Tibial artery (tissue), 4 donors: ENCODE data around the gene PSMD4.

ENCODE experiments used
- DNase-seq, 2 donors: peaks; one replicate each; pipeline ENCODE4 v3.0.0-alpha.2; 2019
- H3K27ac ChIP-seq, 2 donors: fragments of 200-600 bp; sonication (generic) in 1 of 2; 1 replicate in 1 of 2; 2 replicates in 1 of 2; pipeline ENCODE4 v1.5.1; 2018 to 2019; ENCODE audit warnings: mild to moderate bottlenecking in 1 of 2
- H3K27me3 ChIP-seq, 2 donors: fragments of 200-600 bp; sonication (generic) in 1 of 2; one replicate each; pipeline versions ENCODE4 v1.5.1 to v1.6.0; 2016 to 2019
- H3K36me3 ChIP-seq, 3 donors: fragments of 200-600 bp; sonication (generic) in 2 of 3; one replicate each; pipeline ENCODE4 v1.5.1; 2016 to 2019; ENCODE audit warnings: mild to moderate bottlenecking in 2 of 3
- H3K4me1 ChIP-seq, 4 donors: fragments of 200-600 bp; sonication (generic) in 2 of 4; 1 replicate in 3 of 4; 2 replicates in 1 of 4; pipeline ENCODE4 v1.5.1; 2016 to 2019
- H3K4me3 ChIP-seq, 2 donors: fragments of 200-600 bp; sonication (generic) in 1 of 2; 1 replicate in 1 of 2; 2 replicates in 1 of 2; pipeline ENCODE4 v1.5.1; 2018 to 2019; ENCODE audit warnings: mild to moderate bottlenecking in 2 of 2
- H3K9me3 ChIP-seq, 3 donors: fragments of 200-600 bp; sonication (generic) in 1 of 3; one replicate each; pipeline ENCODE4 v1.5.1; 2016 to 2019
- CTCF ChIP-seq, 2 experiments: fragments of 200-600 bp in 1 of 2; fragments of 450-650 bp in 1 of 2; IDR thresholded peaks; one replicate each; pipeline ENCODE4 v1.5.1; 2017 to 2019; ENCODE audit warnings: antibody characterized with exemption in 2 of 2, mild to moderate bottlenecking in 1 of 2, moderate library complexity in 1 of 2
- intact Hi-C: fragments of 100-400 bp; cut with DNase I; formaldehyde crosslinking; loops from one replicate; pipeline ENCODE4 v1.15.0; 2023; ENCODE audit warnings: low total_unique reads

PSMD4 gene

GRCh38 chr1:151312411-151312810, 57.9 kb downstream of the PSMD4 start:
- no peak overlapping the region for H3K4me3 ChIP-seq
- no peaks in the 10 kb centered on the region for H3K27me3 ChIP-seq
- no peak for TF ChIP-seq CTCF (IDR thresholded peaks at IDR 0.05)
- H3K4me1 ChIP-seq: peaks cover 0 to 48% (median 37%) of the 10 kb centered on the region in 4 donors
- DNase-seq: no peak
- no peaks in the 10 kb centered on the region for H3K9me3 ChIP-seq
- H3K36me3 ChIP-seq: peaks cover 20 to 90% (median 52%) of the 10 kb centered on the region in 3 donors
- intact Hi-C loops: no loop called here
- H3K27ac ChIP-seq: peak overlapping the region; percentile 70 to 78

GRCh38 chr1:151312826-151313225, 58.3 kb downstream of the PSMD4 start:
- TF ChIP-seq CTCF (IDR thresholded peaks at IDR 0.05): no peak
- H3K9me3 ChIP-seq: no peaks in the 10 kb centered on the region
- no peaks in the 10 kb centered on the region for H3K27me3 ChIP-seq
- peak overlapping the region; percentile 70 to 78 for H3K27ac ChIP-seq
- no peak for DNase-seq
- peaks cover 16 to 88% (median 52%) of the 10 kb centered on the region in 3 donors for H3K36me3 ChIP-seq
- H3K4me1 ChIP-seq: peaks cover 0 to 48% (median 37%) of the 10 kb centered on the region in 4 donors
- intact Hi-C loops: no loop called here
- no peak overlapping the region for H3K4me3 ChIP-seq

GRCh38 chr1:151313501-151313900, 59.0 kb downstream of the PSMD4 start:
- H3K27ac ChIP-seq: peak overlapping the region; percentile 70 to 78
- H3K27me3 ChIP-seq: no peaks in the 10 kb centered on the region
- peaks cover 9 to 81% (median 50%) of the 10 kb centered on the region in 3 donors for H3K36me3 ChIP-seq
- H3K9me3 ChIP-seq: no peaks in the 10 kb centered on the region
- peaks cover 0 to 48% (median 37%) of the 10 kb centered on the region in 4 donors for H3K4me1 ChIP-seq
- H3K4me3 ChIP-seq: no peak overlapping the region
- intact Hi-C loops: no loop called here
- no peak for DNase-seq
- TF ChIP-seq CTCF (IDR thresholded peaks at IDR 0.05): no peak

- peaks cover 5 to 81% (median 48%) of the 10 kb centered on the region in 3 donors for H3K36me3 ChIP-seq
- intact Hi-C loops: no loop called here
- H3K4me1 ChIP-seq: peaks cover 0 to 48% (median 37%) of the 10 kb centered on the region in 4 donors
Measured at GRCh38 chr1:151314137-151314875, 59.8 kb downstream of the PSMD4 start.

GRCh38 chr1:151315565-151316235, 61.2 kb downstream of the PSMD4 start:
- Histone ChIP-seq H3K27ac (no peak overlapping the region), H3K9me3 (no peaks in the 10 kb centered on the region), H3K4me1 (peaks cover 0 to 47% (median 37%) of the 10 kb centered on the region in 4 donors), H3K36me3 (peaks cover 5 to 83% (median 62%) of the 10 kb centered on the region in 3 donors), H3K27me3 (no peaks in the 10 kb centered on the region), H3K4me3 (no peak overlapping the region)
- no peak for DNase-seq
- intact Hi-C loops: no loop called here
- no peak for TF ChIP-seq CTCF (IDR thresholded peaks at IDR 0.05)

More at GRCh38 chr1:151314137-151314875, 59.8 kb downstream of the PSMD4 start:
- DNase-seq: peak; percentile 84 to 88
- no peak for TF ChIP-seq CTCF (IDR thresholded peaks at IDR 0.05)
- no peak overlapping the region for H3K4me3 ChIP-seq
- peak overlapping the region; percentile 70 to 78 for H3K27ac ChIP-seq
- H3K27me3 ChIP-seq: no peaks in the 10 kb centered on the region
- no peaks in the 10 kb centered on the region for H3K9me3 ChIP-seq
